Neural cell (in vitro differentiated cells): ENCODE measurements around the gene GRK7.

Source experiments
- POLR2AphosphoS5 ChIP-seq: IDR thresholded peaks from 2 replicates; pipeline ENCODE4 v1.6.1; 2012
- SMC3 ChIP-seq: fragments of 450-650 bp; conservative IDR thresholded peaks from 2 replicates; pipeline ENCODE4 v1.6.1; 2014; ENCODE audit warnings: antibody characterized with exemption, mild to moderate bottlenecking, moderate library complexity; ENCODE audit not compliant: poor library complexity
- TF ChIP-seq, protein P1 (sequence below): fragments of 450-650 bp; IDR thresholded peaks from 2 replicates; pipeline ENCODE4 v1.5.1; 2014; ENCODE audit warnings: antibody characterized with exemption, mild to moderate bottlenecking, moderate library complexity; ENCODE audit not compliant: poor library complexity, severe bottlenecking

- TF ChIP-seq, protein P1, sequence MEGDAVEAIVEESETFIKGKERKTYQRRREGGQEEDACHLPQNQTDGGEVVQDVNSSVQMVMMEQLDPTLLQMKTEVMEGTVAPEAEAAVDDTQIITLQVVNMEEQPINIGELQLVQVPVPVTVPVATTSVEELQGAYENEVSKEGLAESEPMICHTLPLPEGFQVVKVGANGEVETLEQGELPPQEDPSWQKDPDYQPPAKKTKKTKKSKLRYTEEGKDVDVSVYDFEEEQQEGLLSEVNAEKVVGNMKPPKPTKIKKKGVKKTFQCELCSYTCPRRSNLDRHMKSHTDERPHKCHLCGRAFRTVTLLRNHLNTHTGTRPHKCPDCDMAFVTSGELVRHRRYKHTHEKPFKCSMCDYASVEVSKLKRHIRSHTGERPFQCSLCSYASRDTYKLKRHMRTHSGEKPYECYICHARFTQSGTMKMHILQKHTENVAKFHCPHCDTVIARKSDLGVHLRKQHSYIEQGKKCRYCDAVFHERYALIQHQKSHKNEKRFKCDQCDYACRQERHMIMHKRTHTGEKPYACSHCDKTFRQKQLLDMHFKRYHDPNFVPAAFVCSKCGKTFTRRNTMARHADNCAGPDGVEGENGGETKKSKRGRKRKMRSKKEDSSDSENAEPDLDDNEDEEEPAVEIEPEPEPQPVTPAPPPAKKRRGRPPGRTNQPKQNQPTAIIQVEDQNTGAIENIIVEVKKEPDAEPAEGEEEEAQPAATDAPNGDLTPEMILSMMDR: no peak
- TF ChIP-seq POLR2AphosphoS5: no peak
- no peak for TF ChIP-seq SMC3
Observed at GRCh38 chr3:141769221-141769894, 6.2 kb downstream of the GRK7 start.
